Stomach (tissue), 9 donors: Measurements from ENCODE around the gene AFDN. TPM values are rescaled to one million over a fixed set of nuclear protein-coding genes. Genes with fewer than 3 reads are reported as not detected.

Experiments used
- DNase-seq, 2 donors: peaks; one replicate each; pipeline versions ENCODE4 v3.0.0 to v3.0.0-alpha.2; 2013 to 2019
- H3K27ac ChIP-seq, 5 donors: fragments of 200-600 bp in 4 of 5; sonication (generic) in 4 of 5; one replicate each; pipeline ENCODE4 v1.5.1; 2013 to 2019; ENCODE audit warnings: mild to moderate bottlenecking in 1 of 5, moderate library complexity in 1 of 5
- H3K27me3 ChIP-seq, 3 donors: fragments of 200-600 bp; sonication (generic); one replicate each; pipeline ENCODE4 v1.5.1; 2017 to 2019; ENCODE audit warnings: mixed run types in 1 of 3
- H3K36me3 ChIP-seq, 4 donors: fragments of 200-600 bp; sonication (generic); 1 replicate in 3 of 4; 2 replicates in 1 of 4; pipeline ENCODE4 v1.5.1; 2016 to 2019
- H3K4me1 ChIP-seq, 4 donors: fragments of 200-600 bp; sonication (generic); one replicate each; pipeline ENCODE4 v1.5.1; 2016 to 2019
- H3K4me3 ChIP-seq, 4 donors: fragments of 200-600 bp; sonication (generic) in 3 of 4; one replicate each; pipeline ENCODE4 v1.5.1; 2016 to 2019; ENCODE audit warnings: mild to moderate bottlenecking in 1 of 4
- H3K9me3 ChIP-seq, 4 donors: fragments of 200-600 bp; sonication (generic); one replicate each; pipeline ENCODE4 v1.5.1; 2016 to 2019
- CTCF ChIP-seq, 7 experiments: fragments of 450-650 bp in 4 of 7; fragments of 200-600 bp in 3 of 7; sonication (generic) in 3 of 7; IDR thresholded peaks; one replicate each; pipeline ENCODE4 v1.5.1; 2016 to 2019; ENCODE audit warnings: antibody characterized with exemption in 7 of 7, control low read depth in 2 of 7, mild to moderate bottlenecking in 1 of 7
- EP300 ChIP-seq: sonication (generic); formaldehyde crosslinking; IDR thresholded peaks from one replicate; pipeline ENCODE4 v1.6.1; 2017; ENCODE audit warnings: antibody characterized with exemption
- POLR2A ChIP-seq, 4 donors: fragments of 450-650 bp; IDR thresholded peaks; one replicate each; pipeline ENCODE4 v1.6.1; 2016; ENCODE audit warnings: antibody characterized with exemption in 4 of 4, control low read depth in 2 of 4, mild to moderate bottlenecking in 1 of 4, moderate library complexity in 1 of 4
- POLR2AphosphoS5 ChIP-seq, 3 donors: sonication (generic); formaldehyde crosslinking; IDR thresholded peaks; one replicate each; pipeline ENCODE4 v1.6.1; 2016; ENCODE audit warnings: antibody characterized with exemption in 3 of 3
- WGBS, 5 donors: extraction: QIAGEN DNeasy Blood & Tissue Kit in 3 of 5; methylation state at CpG; one replicate each; pipeline versions ENCODE4 v1.1.5 to v1.1.7; 2013 to 2018; 5-methylcytosine and 5-hydroxymethylcytosine counted together
- intact Hi-C: fragments of 100-400 bp; cut with DNase I; formaldehyde crosslinking; loops from one replicate; pipeline ENCODE4 v1.15.1; 2023; ENCODE audit warnings: low total_unique reads
- polyA plus RNA-seq, 3 donors: library from polyadenylated mRNA; stranded (reverse); fragments of 200-250 nt; gene quantifications; one replicate each; pipeline ENCODE4 v1.2.3, GENCODE V29; 2013
- total RNA-seq, 5 donors: library from RNA; depleted of rRNA; stranded (reverse); fragments of >200 nt; gene quantifications; one replicate each; pipeline versions ENCODE4 v1.1.0 to v1.2.3, GENCODE V29; 2014 to 2016
- donor health status: healthy with polysubstance abuse.
- donor health status: Bipolar disorder and iron deficiency.
- donor health status: healthy.

The AFDN gene
- total and polyA plus RNA-seq, 8 donors, result 24.8 to 521 (median 114) TPM

- WGBS, 5 donors, result 89 to 97% (median 95%) methylated on average over 7 of the region's 7 CpGs
- DNase-seq, result peak in 1 of 2 donors; percentile 29
- no peak overlapping the region for H3K4me3 ChIP-seq
- intact Hi-C loops, result no loop called here
- H3K27ac ChIP-seq, result no peak overlapping the region
- H3K4me1 ChIP-seq, result no peaks in the 10 kb centered on the region
- H3K9me3 ChIP-seq, result no peaks in the 10 kb centered on the region
- H3K27me3 ChIP-seq, result no peaks in the 10 kb centered on the region
- TF ChIP-seq EP300, result no peak
- TF ChIP-seq CTCF (IDR thresholded peaks at IDR 0.05), result no peak
- TF ChIP-seq POLR2A (IDR thresholded peaks at IDR 0.05), result no peak
- no peak for TF ChIP-seq POLR2AphosphoS5 (IDR thresholded peaks at IDR 0.05)
- H3K36me3 ChIP-seq, result peaks cover 11 to 95% (median 79%) of the 10 kb centered on the region in 4 donors
These were observed 98.3 kb downstream of the AFDN start for GRCh38 chr6:167925026-167925425.

GRCh38 chr6:167927246-167927645, 100.5 kb downstream of the AFDN start:
- intact Hi-C loops, result no loop called here
- Histone ChIP-seq H3K4me1 (peaks cover 0 to 10% (median 4%) of the 10 kb centered on the region in 4 donors), H3K27me3 (no peaks in the 10 kb centered on the region), H3K36me3 (peaks cover 0 to 84% (median 71%) of the 10 kb centered on the region in 4 donors), H3K9me3 (no peaks in the 10 kb centered on the region), H3K4me3 (no peak overlapping the region), H3K27ac (no peak overlapping the region)
- WGBS, 5 donors, result 92 to 97% (median 92%) methylated on average over 6 of the region's 6 CpGs
- TF ChIP-seq CTCF (IDR thresholded peaks at IDR 0.05) (no peak), POLR2AphosphoS5 (IDR thresholded peaks at IDR 0.05) (no peak), EP300 (no peak), POLR2A (IDR thresholded peaks at IDR 0.05) (no peak)
- DNase-seq, result no peak

- no peak for DNase-seq
- 91 to 98% (median 94%) methylated on average over 3 of the region's 3 CpGs for WGBS, 5 donors
- intact Hi-C loops, result no loop called here
- peaks cover 0 to 75% (median 64%) of the 10 kb centered on the region in 4 donors for H3K36me3 ChIP-seq
- H3K9me3 ChIP-seq, result no peaks in the 10 kb centered on the region
- TF ChIP-seq POLR2AphosphoS5 (IDR thresholded peaks at IDR 0.05) (no peak), EP300 (no peak), POLR2A (IDR thresholded peaks at IDR 0.05) (no peak), CTCF (IDR thresholded peaks at IDR 0.05) (no peak)
- H3K4me3 ChIP-seq, result no peak overlapping the region
- no peak overlapping the region for H3K27ac ChIP-seq
- H3K4me1 ChIP-seq, result peaks cover 0 to 17% (median 10%) of the 10 kb centered on the region in 4 donors
- H3K27me3 ChIP-seq, result no peaks in the 10 kb centered on the region
These were observed 101.4 kb downstream of the AFDN start for GRCh38 chr6:167928111-167928510.

- intact Hi-C loops, result no loop called here
These were observed 103.6 kb downstream of the AFDN start for GRCh38 chr6:167930295-167930694.

More at GRCh38 chr6:167930295-167930694, 103.6 kb downstream of the AFDN start:
- no peak overlapping the region for H3K27ac ChIP-seq
- no peak for DNase-seq
- H3K4me1 ChIP-seq, result peaks cover 7 to 32% (median 20%) of the 10 kb centered on the region in 4 donors
- 77 to 97% (median 88%) methylated on average over 3 of the region's 3 CpGs for WGBS, 5 donors
- H3K36me3 ChIP-seq, result peaks cover 0 to 60% (median 57%) of the 10 kb centered on the region in 4 donors
- H3K9me3 ChIP-seq, result no peaks in the 10 kb centered on the region
- H3K4me3 ChIP-seq, result no peak overlapping the region
- H3K27me3 ChIP-seq, result no peaks in the 10 kb centered on the region
- TF ChIP-seq POLR2A (IDR thresholded peaks at IDR 0.05) (no peak), EP300 (no peak), CTCF (IDR thresholded peaks at IDR 0.05) (no peak), POLR2AphosphoS5 (IDR thresholded peaks at IDR 0.05) (no peak)
